GM12801 (cell line): ENCODE measurements around the gene ADAM17.

Source experiments
- TF ChIP-seq, protein P1 (sequence below): IDR thresholded peaks from one replicate; pipeline ENCODE4 v1.5.1; 2011; ENCODE audit warnings: control low read depth; ENCODE audit not compliant: insufficient read length; ENCODE audit errors: extremely low read depth

ADAM17 gene

GRCh38 chr2:9593925-9594324, 38.3 kb upstream of the ADAM17 start:
- TF ChIP-seq, protein P1, sequence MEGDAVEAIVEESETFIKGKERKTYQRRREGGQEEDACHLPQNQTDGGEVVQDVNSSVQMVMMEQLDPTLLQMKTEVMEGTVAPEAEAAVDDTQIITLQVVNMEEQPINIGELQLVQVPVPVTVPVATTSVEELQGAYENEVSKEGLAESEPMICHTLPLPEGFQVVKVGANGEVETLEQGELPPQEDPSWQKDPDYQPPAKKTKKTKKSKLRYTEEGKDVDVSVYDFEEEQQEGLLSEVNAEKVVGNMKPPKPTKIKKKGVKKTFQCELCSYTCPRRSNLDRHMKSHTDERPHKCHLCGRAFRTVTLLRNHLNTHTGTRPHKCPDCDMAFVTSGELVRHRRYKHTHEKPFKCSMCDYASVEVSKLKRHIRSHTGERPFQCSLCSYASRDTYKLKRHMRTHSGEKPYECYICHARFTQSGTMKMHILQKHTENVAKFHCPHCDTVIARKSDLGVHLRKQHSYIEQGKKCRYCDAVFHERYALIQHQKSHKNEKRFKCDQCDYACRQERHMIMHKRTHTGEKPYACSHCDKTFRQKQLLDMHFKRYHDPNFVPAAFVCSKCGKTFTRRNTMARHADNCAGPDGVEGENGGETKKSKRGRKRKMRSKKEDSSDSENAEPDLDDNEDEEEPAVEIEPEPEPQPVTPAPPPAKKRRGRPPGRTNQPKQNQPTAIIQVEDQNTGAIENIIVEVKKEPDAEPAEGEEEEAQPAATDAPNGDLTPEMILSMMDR: no peak

GRCh38 chr2:9592699-9593098, 37.1 kb upstream of the ADAM17 start:
- TF ChIP-seq, protein P1: no peak

DNA sequence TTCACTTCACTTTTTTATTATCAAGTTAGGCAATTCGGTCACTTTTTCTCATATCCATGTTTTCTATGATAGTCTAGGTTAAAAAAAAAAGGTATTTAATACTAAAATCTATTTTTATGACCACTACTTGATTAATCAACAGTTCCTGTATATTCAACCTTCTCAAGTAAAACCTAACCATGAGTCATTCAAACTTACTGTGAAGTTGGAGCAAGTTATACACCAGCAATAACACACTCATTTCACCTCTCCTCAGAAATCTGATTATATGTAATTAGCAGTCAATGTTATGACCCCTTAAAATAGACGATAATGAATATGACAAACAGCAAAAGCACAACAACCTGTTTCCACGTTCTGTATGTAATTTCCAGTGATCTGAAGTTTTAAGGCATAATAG, 35.0 kb upstream of the ADAM17 start:
- TF ChIP-seq, protein P1: no peak

DNA sequence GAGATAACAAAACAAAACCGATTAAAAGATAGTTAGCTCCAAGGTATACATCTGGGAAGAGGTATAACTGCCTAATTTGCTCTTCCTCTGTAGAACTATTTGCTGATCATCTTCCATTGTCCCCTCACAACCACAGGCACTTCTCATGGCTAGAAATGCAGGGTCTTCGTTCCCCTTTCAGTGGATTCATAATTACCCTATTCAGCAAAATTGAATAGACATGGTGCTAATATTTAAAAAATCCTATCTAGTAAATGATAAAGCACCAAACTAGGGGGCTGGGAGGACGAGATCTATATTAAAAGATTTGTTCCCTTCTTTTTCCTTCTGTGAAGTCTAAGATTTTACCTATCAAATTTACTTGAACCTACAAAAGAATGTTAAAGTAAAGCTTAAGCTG, 30.8 kb upstream of the ADAM17 start:
- TF ChIP-seq, protein P1: no peak

- TF ChIP-seq, protein P1: no peak
Observed at GRCh38 chr2:9585486-9585885, 29.9 kb upstream of the ADAM17 start.

DNA sequence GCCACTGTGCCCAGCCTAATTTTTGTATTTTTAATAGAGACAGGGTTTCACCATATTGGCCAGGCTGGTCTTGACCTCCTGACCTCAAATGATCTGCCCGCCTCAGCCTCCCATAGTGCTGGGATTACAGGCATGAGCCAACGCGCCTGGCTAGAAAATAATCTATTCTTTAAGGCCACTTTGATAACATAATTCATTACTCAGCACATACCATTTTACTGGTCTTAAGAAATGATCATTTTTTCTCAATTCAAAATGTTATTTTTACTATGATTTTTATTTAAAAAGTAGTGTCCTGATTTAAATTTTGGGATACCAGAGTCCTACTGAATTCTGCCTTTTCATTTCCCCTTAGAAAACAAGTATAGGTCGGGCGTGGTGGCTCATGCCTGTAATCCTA, 27.0 kb upstream of the ADAM17 start:
- TF ChIP-seq, protein P1: no peak

DNA sequence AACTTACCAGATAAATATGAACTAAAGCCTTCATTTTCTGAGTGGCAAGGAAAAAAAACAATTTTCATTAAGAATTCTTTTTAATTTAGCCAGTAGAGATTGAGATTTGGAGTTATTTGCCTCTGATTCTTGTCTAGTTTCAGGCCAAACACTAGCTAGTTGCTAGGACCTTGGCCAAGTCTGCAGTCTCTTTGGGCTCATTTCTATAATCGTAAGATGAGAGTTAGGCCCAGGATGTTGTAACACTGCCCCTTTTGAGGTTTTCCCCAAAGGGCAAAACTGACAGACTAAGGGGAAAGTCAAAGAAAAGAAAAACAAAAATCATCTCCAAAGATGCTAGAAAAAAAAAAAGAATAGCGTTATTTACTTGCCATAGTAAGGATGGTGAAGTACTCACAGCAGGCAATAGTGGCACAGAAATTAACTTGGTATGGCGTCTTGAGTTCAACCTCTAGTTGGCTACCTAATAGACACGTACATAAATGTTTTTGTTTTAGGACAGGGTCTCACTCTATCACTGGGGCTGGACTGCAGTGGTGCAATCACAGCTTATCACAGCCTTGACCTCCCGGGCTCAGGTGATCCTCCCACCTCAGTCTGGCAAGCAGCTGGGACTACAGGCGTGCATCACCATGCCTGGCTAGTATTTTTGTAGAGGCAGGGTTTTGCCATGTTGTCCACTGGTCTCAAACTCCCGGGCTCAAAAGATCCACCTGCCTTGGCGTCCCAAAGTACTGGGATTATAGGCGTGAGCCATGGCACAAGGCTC, 23.0 kb upstream of the ADAM17 start:
- TF ChIP-seq, protein P1: no peak

DNA sequence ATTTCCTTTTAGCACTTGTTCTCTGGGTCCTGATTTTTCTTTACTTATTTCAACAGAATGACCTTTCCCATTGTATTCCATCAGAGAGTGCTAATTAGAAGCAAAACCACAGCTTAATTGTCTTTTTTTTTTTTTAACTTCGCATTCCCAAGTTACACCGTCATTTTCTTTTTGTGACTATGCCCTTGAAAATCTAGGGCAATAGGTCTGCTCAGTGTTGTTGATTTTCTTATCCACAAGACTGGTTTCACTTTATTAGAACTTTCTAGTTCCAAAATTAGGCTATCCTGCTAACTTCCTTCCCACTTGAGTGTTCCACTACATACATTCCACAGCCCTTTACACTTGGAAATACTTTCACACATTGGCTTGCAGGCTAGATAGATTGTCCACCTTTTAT, 18.7 kb upstream of the ADAM17 start:
- TF ChIP-seq, protein P1: no peak
